HCT116 (cell line): Measurements from ENCODE around the gene COL9A2. TPM values are rescaled to one million over a fixed set of nuclear protein-coding genes. Genes with fewer than 3 reads are reported as not detected.

Source experiments
- ATAC-seq: fragments of 200-7000 bp; cut with Tn5 transposase; 2 replicates; pipeline ENCODE4 v1.9.1; 2020; ENCODE audit warnings: mild to moderate bottlenecking, moderate library complexity
- BruUV-seq: library from RNA; stranded (reverse); fragments of 400-500 nt; replicated peaks from 2 replicates; lab custom pipeline; 2021; lab: Mats Ljungman, UMichigan
- CTCF ChIA-PET: fragments of 300-600 bp; sonication (Branson Sonifier 250); formaldehyde crosslinking; loops from one replicate; lab custom pipeline; 2021; ENCODE audit warnings: antibody characterized with exemption; lab: Charles Lee
- POLR2A ChIA-PET: fragments of 300-600, 350-600 bp; sonication (Branson Sonifier 250); formaldehyde crosslinking; loops from one replicate; lab custom pipeline; 2021; ENCODE audit warnings: antibody characterized with exemption; lab: Charles Lee
- RAD21 ChIA-PET, 2 experiments: fragments of 300-600 bp; sonication (Branson Sonifier 250); formaldehyde crosslinking; loops; one replicate each; lab custom pipeline; 2023; ENCODE audit warnings: low total read pairs in 2 of 2; ENCODE audit not compliant: uncharacterized antibody in 2 of 2, unreplicated experiment in 2 of 2, low non-redundant PET in 1 of 2; lab: Charles Lee
- DNase-seq: peaks from one replicate; pipeline ENCODE4 v3.0.0-alpha.2; 2010; ENCODE audit warnings: low read depth, low spot score
- H2AFZ ChIP-seq: fragments of 200-600 bp; shearing (Covaris generic), sonication (generic); 2 replicates; pipeline ENCODE4 v1.6.1; 2017; ENCODE audit warnings: low read depth, mixed run types, mixed read lengths, antibody characterized with exemption, low read length; ENCODE audit not compliant: poor library complexity, severe bottlenecking
- H3K27ac ChIP-seq: 2 replicates; pipeline ENCODE4 v1.5.1; 2012; ENCODE audit warnings: low read depth, low read length
- H3K27me3 ChIP-seq: fragments of 200-600 bp; sonication (generic); 2 replicates; pipeline ENCODE4 v1.6.1; 2016; ENCODE audit warnings: mixed run types, low read length, mixed read lengths; ENCODE audit not compliant: insufficient read depth
- H3K36me3 ChIP-seq, 2 experiments: fragments of 200-500 bp in 1 of 2; fragments of 200-600 bp in 1 of 2; sonication (Bioruptor generic) in 1 of 2; sonication (generic) in 1 of 2; 2 replicates each; pipeline versions ENCODE4 v1.5.1 to v1.6.1; 2014 to 2016; ENCODE audit warnings: low read length in 2 of 2, inconsistent platforms in 1 of 2, mixed read lengths in 1 of 2, mixed run types in 1 of 2; ENCODE audit not compliant: insufficient read depth in 2 of 2, control insufficient read depth in 1 of 2
- H3K4me1 ChIP-seq, 2 experiments: fragments of 200-600 bp in 1 of 2; sonication (generic) in 1 of 2; 2 replicates each; pipeline versions ENCODE4 v1.5.1 to v1.6.1; 2012 to 2017; ENCODE audit warnings: low read length in 2 of 2, inconsistent platforms in 1 of 2, mild to moderate bottlenecking in 1 of 2, mixed read lengths in 1 of 2, mixed run types in 1 of 2, moderate library complexity in 1 of 2; ENCODE audit not compliant: insufficient read depth in 2 of 2, control insufficient read depth in 1 of 2
- H3K4me2 ChIP-seq: fragments of 200-600 bp; sonication (generic); 2 replicates; pipeline ENCODE4 v1.6.1; 2017; ENCODE audit warnings: mixed run types, low read length, mixed read lengths
- H3K4me3 ChIP-seq, 2 experiments: fragments of 200-600 bp in 1 of 2; sonication (generic) in 1 of 2; replicated peaks in 1 of 2; 2 replicates each; pipeline ENCODE4 v1.5.1; 2011 to 2016; ENCODE audit warnings: low read length in 2 of 2, control low read depth in 1 of 2, low read depth in 1 of 2, mild to moderate bottlenecking in 1 of 2, mixed read lengths in 1 of 2, mixed run types in 1 of 2
- H3K79me2 ChIP-seq: fragments of 200-600 bp; sonication (generic); 2 replicates; pipeline ENCODE4 v1.6.1; 2017; ENCODE audit warnings: mild to moderate bottlenecking, mixed run types, low read length, moderate library complexity, mixed read lengths; ENCODE audit not compliant: insufficient read depth
- H3K9ac ChIP-seq: fragments of 200-600 bp; sonication (generic); 2 replicates; pipeline ENCODE4 v1.6.1; 2016; ENCODE audit warnings: low read length, mixed read lengths
- H3K9me2 ChIP-seq: fragments of 200-600 bp; sonication (generic), shearing (Covaris generic); 2 replicates; pipeline ENCODE4 v1.6.1; 2017; ENCODE audit warnings: mixed run types, mild to moderate bottlenecking, moderate library complexity; ENCODE audit not compliant: insufficient read depth
- H3K9me3 ChIP-seq, 2 experiments: fragments of 200-500 bp in 1 of 2; fragments of 200-600 bp in 1 of 2; sonication (Bioruptor generic) in 1 of 2; sonication (generic) in 1 of 2; 2 replicates each; pipeline ENCODE4 v1.6.1; 2014 to 2017; ENCODE audit warnings: low read length in 2 of 2, mixed read lengths in 2 of 2, inconsistent platforms in 1 of 2, low read depth in 1 of 2, mild to moderate bottlenecking in 1 of 2, mixed run types in 1 of 2, moderate library complexity in 1 of 2; ENCODE audit not compliant: control insufficient read depth in 1 of 2, insufficient read depth in 1 of 2
- H4K20me1 ChIP-seq: fragments of 200-600 bp; sonication (generic), shearing (Covaris generic); 2 replicates; pipeline ENCODE4 v1.6.1; 2017; ENCODE audit warnings: mixed run types, mild to moderate bottlenecking, moderate library complexity; ENCODE audit not compliant: insufficient read depth
- CBX3 ChIP-seq: IDR thresholded peaks from 2 replicates; pipeline ENCODE4 v1.6.1; 2012; ENCODE audit warnings: low read depth
- EGR1 ChIP-seq: IDR thresholded peaks from 2 replicates; pipeline ENCODE4 v1.6.1; 2012; ENCODE audit warnings: low read depth
- ELF1 ChIP-seq: IDR thresholded peaks from 2 replicates; pipeline ENCODE4 v1.6.1; 2012; ENCODE audit warnings: low read depth, borderline replicate concordance
- EZH2 ChIP-seq: fragments of 200-600 bp; sonication (generic); IDR thresholded peaks from 2 replicates; pipeline ENCODE4 v1.6.1; 2017; ENCODE audit warnings: antibody characterized with exemption, mixed run types
- EZH2phosphoT487 ChIP-seq: fragments of 200-600 bp; IDR thresholded peaks from 2 replicates; pipeline ENCODE4 v1.6.1; 2018; ENCODE audit warnings: antibody characterized with exemption, borderline replicate concordance
- FOSL1 ChIP-seq: IDR thresholded peaks from 2 replicates; pipeline ENCODE4 v1.6.1; 2012; ENCODE audit warnings: low read depth
- JUND ChIP-seq: IDR thresholded peaks from 2 replicates; pipeline ENCODE4 v1.6.1; 2012
- POLR2AphosphoS5 ChIP-seq: IDR thresholded peaks from 2 replicates; pipeline ENCODE4 v1.6.1; 2011; ENCODE audit warnings: mild to moderate bottlenecking, low read depth, low read length, moderate library complexity
- SIN3A ChIP-seq: IDR thresholded peaks from 2 replicates; pipeline ENCODE4 v1.6.1; 2012; ENCODE audit warnings: low read depth
- SP1 ChIP-seq: IDR thresholded peaks from 2 replicates; pipeline ENCODE4 v1.6.1; 2012; ENCODE audit warnings: low read depth
- SRF ChIP-seq: IDR thresholded peaks from 2 replicates; pipeline ENCODE4 v1.6.1; 2012; ENCODE audit warnings: low read depth
- TCF7L2 ChIP-seq: IDR thresholded peaks from 2 replicates; pipeline ENCODE4 v1.7.0; 2011; ENCODE audit warnings: borderline replicate concordance, inconsistent platforms; ENCODE audit not compliant: insufficient read depth, insufficient read length; ENCODE audit errors: extremely low read depth
- YY1 ChIP-seq: IDR thresholded peaks from 2 replicates; pipeline ENCODE4 v1.6.1; 2011; ENCODE audit warnings: low read length, low read depth, moderate library complexity, mild to moderate bottlenecking; ENCODE audit not compliant: insufficient replicate concordance; ENCODE audit errors: extremely low read depth
- ZFX ChIP-seq: fragments of 450-650 bp; IDR thresholded peaks from 2 replicates; pipeline ENCODE4 v1.6.1; 2017
- ZNF274 ChIP-seq: fragments of 200-500 bp; sonication (Bioruptor generic); IDR thresholded peaks from 2 replicates; pipeline ENCODE4 v1.6.1; 2014; ENCODE audit warnings: mild to moderate bottlenecking, low read depth, low read length, inconsistent platforms
- intact Hi-C: fragments of 100-400 bp; cut with micrococcal nuclease; formaldehyde crosslinking; loops from 2 replicates; pipeline ENCODE4 v1.10.0; 2022
- total RNA-seq: library from RNA; stranded (reverse); gene quantifications from one replicate; pipeline ENCODE4 v1.2.1, GENCODE V29; 2021; ENCODE audit not compliant: unreplicated experiment
- TF ChIP-seq, protein P1 (sequence below): IDR thresholded peaks from 2 replicates; pipeline ENCODE4 v1.6.1; 2012; ENCODE audit warnings: low read depth
- TF ChIP-seq, protein P2 (sequence below): IDR thresholded peaks from 2 replicates; pipeline ENCODE4 v1.6.1; 2012
- TF ChIP-seq, protein P3 (sequence below), 3 experiments: fragments of 200-600 bp in 1 of 3; sonication (generic) in 1 of 3; IDR thresholded peaks in 2 of 3; conservative IDR thresholded peaks in 1 of 3; 2 replicates each; pipeline ENCODE4 v1.5.1; 2012 to 2017; ENCODE audit warnings: low read depth in 2 of 3, low read length in 2 of 3, antibody characterized with exemption in 1 of 3, borderline replicate concordance in 1 of 3, control low read depth in 1 of 3, mild to moderate bottlenecking in 1 of 3, mixed read lengths in 1 of 3, mixed run types in 1 of 3, moderate library complexity in 1 of 3; ENCODE audit not compliant: insufficient read depth in 1 of 3
- TF ChIP-seq, protein P4 (sequence below): IDR thresholded peaks from 2 replicates; pipeline ENCODE4 v1.6.1; 2011; ENCODE audit warnings: mild to moderate bottlenecking, low read length, moderate library complexity; ENCODE audit not compliant: insufficient replicate concordance; ENCODE audit errors: extremely low read depth
- TF ChIP-seq, protein P5 (sequence below): IDR thresholded peaks from 2 replicates; pipeline ENCODE4 v1.6.1; 2012

COL9A2 gene
- total RNA-seq, 1 experiment from 2014 or later = 2.4 TPM

DNA sequence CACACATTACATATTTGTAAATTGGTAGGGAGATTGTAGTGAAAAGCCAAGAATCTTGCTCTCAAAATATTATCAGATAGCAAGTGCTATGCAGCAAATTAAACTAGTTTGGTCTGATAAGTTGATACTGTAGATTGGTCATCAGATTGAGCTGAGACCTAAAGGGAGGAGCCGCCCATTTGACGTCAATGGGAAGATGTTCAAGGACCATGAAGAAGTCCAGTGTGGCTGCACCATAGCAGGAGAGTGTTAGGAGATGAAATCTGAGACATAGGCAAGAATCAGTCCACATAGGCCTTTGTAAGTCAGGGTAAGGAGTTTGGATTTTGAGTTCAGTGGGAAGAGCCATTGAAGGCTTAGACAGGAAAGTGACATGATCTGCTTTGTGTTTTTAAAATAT lies 42.8 kb downstream of the COL9A2 start:
- H3K9ac ChIP-seq = no peak overlapping the region
- H3K79me2 ChIP-seq = peaks cover 19% of the 10 kb centered on the region
- no peak overlapping the region for H3K27ac ChIP-seq
- CTCF ChIA-PET = no interaction called here
- H3K27me3 ChIP-seq = no peaks in the 10 kb centered on the region
- no peak overlapping the region for H2AFZ ChIP-seq
- no peaks in the 10 kb centered on the region for H3K9me3 ChIP-seq
- DNase-seq (no peak), ATAC-seq (no peak)
- H3K4me2 ChIP-seq = no peak overlapping the region
- RAD21 ChIA-PET = no interaction called here
- no peaks in the 10 kb centered on the region for H3K4me1 ChIP-seq
- BruUV-seq = no TSS peak
- peaks cover 19 to 32% of the 10 kb centered on the region in 2 experiments; a peak in 3 of 4 replicates for H3K36me3 ChIP-seq
- 0 out of 2 replicates have a peak, but pooled peaks cover 4% of the 10 kb centered on the region for H4K20me1 ChIP-seq
- intact Hi-C loops = no loop called here
- TF ChIP-seq, protein P1, sequence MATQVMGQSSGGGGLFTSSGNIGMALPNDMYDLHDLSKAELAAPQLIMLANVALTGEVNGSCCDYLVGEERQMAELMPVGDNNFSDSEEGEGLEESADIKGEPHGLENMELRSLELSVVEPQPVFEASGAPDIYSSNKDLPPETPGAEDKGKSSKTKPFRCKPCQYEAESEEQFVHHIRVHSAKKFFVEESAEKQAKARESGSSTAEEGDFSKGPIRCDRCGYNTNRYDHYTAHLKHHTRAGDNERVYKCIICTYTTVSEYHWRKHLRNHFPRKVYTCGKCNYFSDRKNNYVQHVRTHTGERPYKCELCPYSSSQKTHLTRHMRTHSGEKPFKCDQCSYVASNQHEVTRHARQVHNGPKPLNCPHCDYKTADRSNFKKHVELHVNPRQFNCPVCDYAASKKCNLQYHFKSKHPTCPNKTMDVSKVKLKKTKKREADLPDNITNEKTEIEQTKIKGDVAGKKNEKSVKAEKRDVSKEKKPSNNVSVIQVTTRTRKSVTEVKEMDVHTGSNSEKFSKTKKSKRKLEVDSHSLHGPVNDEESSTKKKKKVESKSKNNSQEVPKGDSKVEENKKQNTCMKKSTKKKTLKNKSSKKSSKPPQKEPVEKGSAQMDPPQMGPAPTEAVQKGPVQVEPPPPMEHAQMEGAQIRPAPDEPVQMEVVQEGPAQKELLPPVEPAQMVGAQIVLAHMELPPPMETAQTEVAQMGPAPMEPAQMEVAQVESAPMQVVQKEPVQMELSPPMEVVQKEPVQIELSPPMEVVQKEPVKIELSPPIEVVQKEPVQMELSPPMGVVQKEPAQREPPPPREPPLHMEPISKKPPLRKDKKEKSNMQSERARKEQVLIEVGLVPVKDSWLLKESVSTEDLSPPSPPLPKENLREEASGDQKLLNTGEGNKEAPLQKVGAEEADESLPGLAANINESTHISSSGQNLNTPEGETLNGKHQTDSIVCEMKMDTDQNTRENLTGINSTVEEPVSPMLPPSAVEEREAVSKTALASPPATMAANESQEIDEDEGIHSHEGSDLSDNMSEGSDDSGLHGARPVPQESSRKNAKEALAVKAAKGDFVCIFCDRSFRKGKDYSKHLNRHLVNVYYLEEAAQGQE = no peak
- TF ChIP-seq SIN3A (no peak), SRF (no peak), POLR2AphosphoS5 (no peak), CBX3 (no peak), YY1 (no peak), EZH2 (no peak), FOSL1 (no peak), EGR1 (no peak), ELF1 (no peak), ZFX (no peak), EZH2phosphoT487 (no peak), TCF7L2 (no peak), SP1 (no peak), JUND (no peak), ZNF274 (no peak)
- TF ChIP-seq, protein P2, sequence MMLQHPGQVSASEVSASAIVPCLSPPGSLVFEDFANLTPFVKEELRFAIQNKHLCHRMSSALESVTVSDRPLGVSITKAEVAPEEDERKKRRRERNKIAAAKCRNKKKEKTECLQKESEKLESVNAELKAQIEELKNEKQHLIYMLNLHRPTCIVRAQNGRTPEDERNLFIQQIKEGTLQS = no peak
- TF ChIP-seq, protein P3, sequence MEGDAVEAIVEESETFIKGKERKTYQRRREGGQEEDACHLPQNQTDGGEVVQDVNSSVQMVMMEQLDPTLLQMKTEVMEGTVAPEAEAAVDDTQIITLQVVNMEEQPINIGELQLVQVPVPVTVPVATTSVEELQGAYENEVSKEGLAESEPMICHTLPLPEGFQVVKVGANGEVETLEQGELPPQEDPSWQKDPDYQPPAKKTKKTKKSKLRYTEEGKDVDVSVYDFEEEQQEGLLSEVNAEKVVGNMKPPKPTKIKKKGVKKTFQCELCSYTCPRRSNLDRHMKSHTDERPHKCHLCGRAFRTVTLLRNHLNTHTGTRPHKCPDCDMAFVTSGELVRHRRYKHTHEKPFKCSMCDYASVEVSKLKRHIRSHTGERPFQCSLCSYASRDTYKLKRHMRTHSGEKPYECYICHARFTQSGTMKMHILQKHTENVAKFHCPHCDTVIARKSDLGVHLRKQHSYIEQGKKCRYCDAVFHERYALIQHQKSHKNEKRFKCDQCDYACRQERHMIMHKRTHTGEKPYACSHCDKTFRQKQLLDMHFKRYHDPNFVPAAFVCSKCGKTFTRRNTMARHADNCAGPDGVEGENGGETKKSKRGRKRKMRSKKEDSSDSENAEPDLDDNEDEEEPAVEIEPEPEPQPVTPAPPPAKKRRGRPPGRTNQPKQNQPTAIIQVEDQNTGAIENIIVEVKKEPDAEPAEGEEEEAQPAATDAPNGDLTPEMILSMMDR (IDR thresholded peaks at IDR 0.05 in 2 of 3, conservative IDR thresholded peaks at IDR 0.05 in 1 of 3; ENCODE audit: borderline replicate concordance in 1 of 3, insufficient read depth in 1 of 3, low read depth in 2 of 3, low read length in 2 of 3) = no peak
- TF ChIP-seq, protein P4, sequence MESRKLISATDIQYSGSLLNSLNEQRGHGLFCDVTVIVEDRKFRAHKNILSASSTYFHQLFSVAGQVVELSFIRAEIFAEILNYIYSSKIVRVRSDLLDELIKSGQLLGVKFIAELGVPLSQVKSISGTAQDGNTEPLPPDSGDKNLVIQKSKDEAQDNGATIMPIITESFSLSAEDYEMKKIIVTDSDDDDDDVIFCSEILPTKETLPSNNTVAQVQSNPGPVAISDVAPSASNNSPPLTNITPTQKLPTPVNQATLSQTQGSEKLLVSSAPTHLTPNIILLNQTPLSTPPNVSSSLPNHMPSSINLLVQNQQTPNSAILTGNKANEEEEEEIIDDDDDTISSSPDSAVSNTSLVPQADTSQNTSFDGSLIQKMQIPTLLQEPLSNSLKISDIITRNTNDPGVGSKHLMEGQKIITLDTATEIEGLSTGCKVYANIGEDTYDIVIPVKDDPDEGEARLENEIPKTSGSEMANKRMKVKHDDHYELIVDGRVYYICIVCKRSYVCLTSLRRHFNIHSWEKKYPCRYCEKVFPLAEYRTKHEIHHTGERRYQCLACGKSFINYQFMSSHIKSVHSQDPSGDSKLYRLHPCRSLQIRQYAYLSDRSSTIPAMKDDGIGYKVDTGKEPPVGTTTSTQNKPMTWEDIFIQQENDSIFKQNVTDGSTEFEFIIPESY = no peak
- TF ChIP-seq, protein P5, sequence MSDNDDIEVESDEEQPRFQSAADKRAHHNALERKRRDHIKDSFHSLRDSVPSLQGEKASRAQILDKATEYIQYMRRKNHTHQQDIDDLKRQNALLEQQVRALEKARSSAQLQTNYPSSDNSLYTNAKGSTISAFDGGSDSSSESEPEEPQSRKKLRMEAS = no peak
- H3K4me3 ChIP-seq = no peak overlapping the region
- H3K9me2 ChIP-seq = no peaks in the 10 kb centered on the region
- POLR2A ChIA-PET = no interaction called here
